ENCODE measurements around the gene FXYD1. TPM values are rescaled to one million over a fixed set of nuclear protein-coding genes. Genes with fewer than 3 reads are reported as not detected.

Gene FXYD1
- total RNA-seq, 1 experiment from 2014 or later = not detected

GRCh38 chr19:35174226-35174625 lies 35.6 kb downstream of the FXYD1 start:
- POLR2A ChIA-PET = no interaction called here

DNA sequence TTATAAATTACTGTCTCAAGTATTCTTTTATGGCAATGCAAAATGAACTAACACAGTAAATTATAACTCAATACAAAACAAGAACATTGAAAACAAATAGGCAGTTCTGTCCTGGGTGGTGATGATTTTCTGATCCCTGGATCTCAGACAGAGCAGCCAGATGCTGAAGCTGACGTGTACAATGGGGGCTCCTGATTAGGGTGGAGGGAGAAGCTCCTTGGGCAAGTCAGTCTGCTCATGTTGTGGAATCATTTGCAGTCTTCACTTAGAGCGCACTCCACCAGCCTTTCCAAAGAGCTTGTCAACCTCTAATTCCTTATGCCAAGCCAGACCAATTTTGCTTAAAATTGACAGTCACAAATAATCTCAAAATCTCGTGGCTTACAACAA lies 37.6 kb downstream of the FXYD1 start:
- no peaks in the 10 kb centered on the region for H3K9me3 Mint-ChIP-seq (ENCODE audit: unreplicated experiment)
- H3K4me3 Mint-ChIP-seq (ENCODE audit: unreplicated experiment) = no peak overlapping the region
- H3K27me3 Mint-ChIP-seq (ENCODE audit: insufficient read depth, unreplicated experiment) = no peaks in the 10 kb centered on the region
- CTCF ChIA-PET = interaction anchor here (0.5 to 1.5 kb wide), 2 partner anchors 13 to 134 kb away, joined by 3 to 4 read pairs; no protein-coding TSS in a partner anchor
- POLR2A ChIA-PET = no interaction called here
- DNase-seq (ENCODE audit: unreplicated experiment) = no peak
- no TSS peak for BruUV-seq (replicated peaks)
- intact Hi-C loops (cut with micrococcal nuclease) = no loop called here
- H3K27ac Mint-ChIP-seq (ENCODE audit: low read depth, unreplicated experiment) = no peak overlapping the region
- H3K4me1 Mint-ChIP-seq (ENCODE audit: insufficient read depth, unreplicated experiment) = peaks cover 9% of the 10 kb centered on the region
- no peaks in the 10 kb centered on the region for H3K36me3 Mint-ChIP-seq (ENCODE audit: insufficient read depth, unreplicated experiment)
- TF ChIP-seq CTCF (IDR thresholded peaks at IDR 0.05; ENCODE audit: unreplicated experiment) = no peak

More at GRCh38 chr19:35174226-35174625, 35.6 kb downstream of the FXYD1 start:
- Mint-ChIP-seq H3K36me3 (ENCODE audit: insufficient read depth, unreplicated experiment) (no peaks in the 10 kb centered on the region), H3K9me3 (ENCODE audit: unreplicated experiment) (no peaks in the 10 kb centered on the region), H3K27ac (ENCODE audit: low read depth, unreplicated experiment) (no peak overlapping the region), H3K4me1 (ENCODE audit: insufficient read depth, unreplicated experiment) (peaks cover 10% of the 10 kb centered on the region), H3K27me3 (ENCODE audit: insufficient read depth, unreplicated experiment) (no peaks in the 10 kb centered on the region), H3K4me3 (ENCODE audit: unreplicated experiment) (no peak overlapping the region)
- no peak for DNase-seq (ENCODE audit: unreplicated experiment)
- CTCF ChIA-PET = no interaction called here
- BruUV-seq (replicated peaks) = no TSS peak
- TF ChIP-seq CTCF (IDR thresholded peaks at IDR 0.05; ENCODE audit: unreplicated experiment) = no peak
- intact Hi-C loops (cut with micrococcal nuclease) = no loop called here

DNA sequence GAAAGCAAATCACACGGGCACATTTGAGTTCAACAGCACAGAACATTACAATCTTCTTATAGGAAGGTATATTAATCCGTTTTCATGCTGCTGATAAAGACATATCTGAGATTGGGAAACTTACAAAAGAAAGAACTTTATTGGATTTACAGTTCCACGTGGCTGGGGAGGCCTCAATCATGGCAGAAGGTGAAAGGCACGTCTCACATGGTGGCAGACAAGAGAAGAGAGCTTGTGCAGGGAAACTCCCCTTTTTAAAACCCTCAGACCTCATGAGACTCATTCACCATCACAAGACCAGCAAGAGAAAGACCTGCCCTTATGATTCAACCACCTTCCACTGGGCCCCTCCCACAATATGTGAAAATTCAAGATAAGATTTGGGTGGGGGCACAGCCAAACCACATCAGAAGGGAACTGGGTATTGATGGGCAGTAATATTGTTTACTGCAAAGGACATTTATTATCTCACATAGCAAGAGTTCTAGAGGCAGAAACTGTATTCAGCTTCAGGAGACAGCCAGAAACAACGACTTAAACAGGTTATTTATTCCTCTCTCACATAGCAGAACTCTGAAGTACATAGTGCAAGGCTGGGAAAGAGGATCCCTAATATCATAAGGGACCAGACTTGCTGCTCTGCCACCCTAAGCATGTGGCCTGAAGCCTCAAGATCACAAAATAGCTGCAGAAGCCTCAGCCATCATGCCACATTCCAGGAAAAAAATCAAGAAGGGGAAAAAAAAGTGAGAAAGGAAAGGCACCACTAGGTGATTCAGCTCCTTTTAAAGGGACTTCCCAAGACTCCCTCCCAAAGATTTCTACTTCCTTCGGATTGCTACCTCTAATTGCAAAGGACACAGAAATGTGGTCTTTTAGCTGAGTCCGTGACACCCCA lies 39.0 kb downstream of the FXYD1 start:
- Mint-ChIP-seq H3K36me3 (ENCODE audit: insufficient read depth, unreplicated experiment) (no peaks in the 10 kb centered on the region), H3K9me3 (ENCODE audit: unreplicated experiment) (no peaks in the 10 kb centered on the region), H3K4me3 (ENCODE audit: unreplicated experiment) (no peak overlapping the region), H3K27ac (ENCODE audit: low read depth, unreplicated experiment) (no peak overlapping the region), H3K4me1 (ENCODE audit: insufficient read depth, unreplicated experiment) (peaks cover 9% of the 10 kb centered on the region), H3K27me3 (ENCODE audit: insufficient read depth, unreplicated experiment) (no peaks in the 10 kb centered on the region)
- BruUV-seq (replicated peaks) = no TSS peak
- intact Hi-C loops (cut with micrococcal nuclease) = no loop called here
- TF ChIP-seq CTCF (IDR thresholded peaks at IDR 0.05; ENCODE audit: unreplicated experiment) = no peak
- DNase-seq (ENCODE audit: unreplicated experiment) = no peak
- CTCF ChIA-PET = interaction anchor here (0.6 to 1.5 kb wide), 3 partner anchors 9 to 165 kb away, joined by 3 to 4 read pairs (median 3); no protein-coding TSS in a partner anchor
- POLR2A ChIA-PET = interaction anchor here (1.2 kb wide), 1 partner anchor 11 kb away, joined by 3 read pairs; no protein-coding TSS in a partner anchor

DNA sequence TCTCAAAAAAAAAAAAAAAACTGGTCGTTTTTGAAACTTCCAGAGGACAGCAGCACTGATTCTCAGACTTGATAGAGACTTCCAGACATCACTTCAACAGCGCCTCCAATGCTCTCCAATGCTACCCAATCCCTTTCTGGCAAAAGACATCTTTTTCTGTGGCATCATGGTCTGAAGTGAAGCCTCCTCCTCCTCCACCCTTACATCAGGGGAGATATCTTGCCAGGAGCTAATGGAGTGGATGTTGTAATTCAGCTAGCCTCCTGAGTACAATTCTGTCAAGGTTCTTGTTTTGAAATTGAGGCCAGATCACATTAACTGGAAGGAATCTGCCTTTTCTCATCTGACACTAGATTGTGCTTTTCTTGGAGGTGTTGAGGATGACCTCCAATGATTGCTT lies 40.1 kb downstream of the FXYD1 start:
- H3K4me3 Mint-ChIP-seq (ENCODE audit: unreplicated experiment) = no peak overlapping the region
- no peak overlapping the region for H3K27ac Mint-ChIP-seq (ENCODE audit: low read depth, unreplicated experiment)
- intact Hi-C loops (cut with micrococcal nuclease) = no loop called here
- no peak for TF ChIP-seq CTCF (IDR thresholded peaks at IDR 0.05; ENCODE audit: unreplicated experiment)
- DNase-seq (ENCODE audit: unreplicated experiment) = no peak
- no peaks in the 10 kb centered on the region for H3K36me3 Mint-ChIP-seq (ENCODE audit: insufficient read depth, unreplicated experiment)
- peaks cover 9% of the 10 kb centered on the region for H3K4me1 Mint-ChIP-seq (ENCODE audit: insufficient read depth, unreplicated experiment)
- no peaks in the 10 kb centered on the region for H3K9me3 Mint-ChIP-seq (ENCODE audit: unreplicated experiment)
- H3K27me3 Mint-ChIP-seq (ENCODE audit: insufficient read depth, unreplicated experiment) = no peaks in the 10 kb centered on the region
- ChIA-PET CTCF (interaction anchor here (1.4 kb wide), 1 partner anchor 10 kb away, joined by 3 read pairs; no protein-coding TSS in a partner anchor), POLR2A (interaction anchor here (0.6 to 1.2 kb wide), 3 partner anchors 10 to 199 kb away, joined by 3 read pairs; no protein-coding TSS in a partner anchor)
- BruUV-seq (replicated peaks) = no TSS peak

All from MCF 10A (cell line).